Measurements from ENCODE around the gene COMMD9.

DNA sequence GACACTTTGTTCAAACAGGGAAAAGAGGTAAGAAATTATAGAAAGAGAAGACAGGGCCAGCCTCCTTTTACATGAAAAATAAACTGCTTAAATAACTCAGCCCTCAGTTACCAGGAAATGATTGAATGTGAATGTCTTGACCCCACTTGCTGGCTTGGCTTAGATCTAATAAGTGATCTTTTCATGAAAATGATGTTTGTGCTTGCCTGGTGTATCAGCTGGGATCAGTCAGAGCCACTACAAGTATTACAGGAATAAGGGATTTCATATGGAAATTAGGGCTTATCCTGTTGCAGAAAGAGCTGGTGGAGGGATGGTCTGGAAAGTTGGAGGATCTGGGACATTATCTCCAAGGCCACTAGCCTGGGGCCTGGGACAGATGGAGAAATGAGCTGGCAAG, 51.8 kb downstream of the COMMD9 start:
- no peak for TF ChIP-seq CTCF (conservative IDR thresholded peaks at IDR 0.05; ENCODE audit: low read depth, low read length)
- TF ChIP-seq EZH2 (IDR thresholded peaks at IDR 0.05; ENCODE audit: low read length, unreplicated experiment), result no peak
- TF ChIP-seq EZH2phosphoT487 (IDR thresholded peaks at IDR 0.05; ENCODE audit: borderline replicate concordance, low read length), result no peak
